ENCODE measurements around the gene RFPL4AL1. TPM values are rescaled to one million over a fixed set of nuclear protein-coding genes. Genes with fewer than 3 reads are reported as not detected.

RFPL4AL1 gene
- total and polyA plus RNA-seq, 9 of the 15 experiments (the other 6 are each of a cell fraction or from before 2014, with no cell fraction given), result 0.18 to 0.21 TPM; not detected in 7

GRCh38 chr19:55723491-55723890 lies 45.4 kb upstream of the RFPL4AL1 start:
- TF ChIP-seq HINFP (tag; conservative IDR thresholded peaks at IDR 0.05; ENCODE audit: low read depth) (no peak), POLR2B (IDR thresholded peaks at IDR 0.05; ENCODE audit: low read depth, partially characterized antibody) (no peak), ELK3 (CRISPR knock-in tag; IDR thresholded peaks at IDR 0.05) (no peak), ZNF121 (CRISPR knock-in tag; conservative IDR thresholded peaks at IDR 0.05) (peak; percentile 62), BCOR (IDR thresholded peaks at IDR 0.05) (no peak), ZBTB17 (CRISPR knock-in tag; IDR thresholded peaks at IDR 0.05) (no peak), HDAC6 (IDR thresholded peaks at IDR 0.05; ENCODE audit: low read depth, low read length) (no peak), IFI16 (CRISPR knock-in tag; IDR thresholded peaks at IDR 0.05) (no peak), DLX4 (CRISPR knock-in tag; IDR thresholded peaks at IDR 0.05) (no peak), CEBPG (CRISPR knock-in tag; IDR thresholded peaks at IDR 0.05) (no peak), CEBPG (tag; conservative IDR thresholded peaks at IDR 0.05 in 1 of 2, IDR thresholded peaks at IDR 0.05 in 1 of 2) (0 out of 4 replicates have a peak, but pooled peaks have one; percentile 8 to 21), ATF3 (IDR thresholded peaks at IDR 0.05) (peak; percentile 29; the same call in 1 of the 2 replicates), ATF3 (CRISPR knock-in tag; conservative IDR thresholded peaks at IDR 0.05) (no peak)
- peaks cover 4% of the 10 kb centered on the region; the same call in 1 of the 2 replicates for H3K9me3 ChIP-seq (replicated peaks; ENCODE audit: control insufficient read depth, insufficient read depth, low read depth, low read length)
- FAIRE-seq (no peak), ATAC-seq (no peak), DNase-seq (ENCODE audit: extremely low read depth in 1 of 4, low spot score in 3 of 4) (no peak)
- no peak overlapping the region for H3K9ac ChIP-seq (ENCODE audit: insufficient read depth in 1 of 2, low read depth in 2 of 2, low read length in 2 of 2)
- peaks cover 19 to 47% of the 10 kb centered on the region in 2 experiments; a peak in 4 of 5 replicates for H3K27me3 ChIP-seq (ENCODE audit: control insufficient read depth in 2 of 2, insufficient read depth in 2 of 2, low read length in 2 of 2)
- no peaks in the 10 kb centered on the region for H3K79me2 ChIP-seq (ENCODE audit: control insufficient read depth, insufficient read depth, low read length)
- no peak overlapping the region for H2AFZ ChIP-seq (ENCODE audit: low read depth, low read length)
- H3K4me2 ChIP-seq (ENCODE audit: insufficient read depth, low read length), result no peak overlapping the region
- no peak overlapping the region for H3K4me3 ChIP-seq
- in situ Hi-C loops (cut with MboI) (no loop called here), intact Hi-C loops (cut with micrococcal nuclease) (no loop called here)
- no peaks in the 10 kb centered on the region for H3K36me3 ChIP-seq (ENCODE audit: control insufficient read depth, insufficient read depth, low read length)
- CTCF ChIA-PET (ENCODE audit: low intra/inter-chr PET ratio), result no interaction called here
- H3K4me1 ChIP-seq (replicated peaks in 1 of 2; ENCODE audit: control insufficient read depth in 2 of 2, insufficient read depth in 2 of 2, low read length in 2 of 2), result no peaks in the 10 kb centered on the region; a peak in 1 of 5 replicates
- WGBS (ENCODE audit: insufficient coverage, low coverage, missing lambda C conversion rate), result 10% methylated on average over 6 of the region's 8 CpGs
- POLR2A ChIA-PET, result no interaction called here
- no peak overlapping the region for H3K27ac ChIP-seq (ENCODE audit: extremely low read depth, low read depth, low read length)
- H3K9me1 ChIP-seq (ENCODE audit: control insufficient read depth, insufficient read depth, low read length), result no peaks in the 10 kb centered on the region
- no peaks in the 10 kb centered on the region for H4K20me1 ChIP-seq (replicated peaks; ENCODE audit: control insufficient read depth, insufficient read depth, low read length)
- no TSS peak for BruUV-seq (replicated peaks)
